ENCODE results near the gene HARS2.

GRCh38 chr5:140741967-140742366 is 50.7 kb downstream of the HARS2 start:
- no peak for TF ChIP-seq CTCF (IDR thresholded peaks at IDR 0.05 in 4 of 5, conservative IDR thresholded peaks at IDR 0.05 in 1 of 5)
- no peak for TF ChIP-seq POLR2A (IDR thresholded peaks at IDR 0.05)
